ENCODE data around the gene C14orf119. TPM values are rescaled to one million over a fixed set of nuclear protein-coding genes. Genes with fewer than 3 reads are reported as not detected.

The C14orf119 gene
- total and polyA plus RNA-seq, 2 donors from 2014 or later: 42.8 to 56.6 TPM

DNA sequence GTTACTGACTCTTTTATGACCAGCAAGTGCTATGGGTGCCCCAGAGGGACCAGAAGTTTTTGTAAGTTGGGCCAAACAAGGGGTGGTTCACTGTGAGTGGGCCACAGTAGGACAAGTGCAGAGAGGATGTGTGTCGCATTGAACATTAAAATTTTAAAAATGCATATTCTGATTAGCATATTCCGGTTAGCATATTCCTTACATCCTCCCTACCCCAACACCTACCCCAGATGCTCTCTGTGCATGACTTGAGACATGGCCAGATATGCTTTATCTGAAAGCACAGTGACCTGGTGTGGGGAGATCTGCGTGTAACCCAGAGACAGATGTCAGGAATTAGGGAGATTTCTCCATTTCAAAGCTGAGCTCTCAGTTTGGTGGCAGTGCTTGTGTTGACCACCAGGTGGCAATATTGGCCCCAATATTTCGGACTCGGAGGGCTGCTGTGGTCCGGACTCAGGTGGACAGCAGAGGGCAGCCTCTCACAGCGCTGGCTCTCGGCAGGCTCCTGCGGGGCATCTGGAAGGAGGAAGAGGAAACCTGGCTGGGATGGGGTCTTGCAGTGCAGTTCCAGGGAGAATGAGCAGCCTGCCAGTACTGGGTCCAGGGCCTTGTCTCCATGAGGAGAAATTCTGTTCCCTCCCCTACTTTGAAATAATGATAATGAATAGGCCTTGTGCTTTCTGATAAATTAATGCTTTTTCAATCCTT, 25.4 kb downstream of the C14orf119 start:
- peak overlapping the region in 1 of 3 donors; percentile 37 for H3K9ac ChIP-seq (ENCODE audit: low read length in 3 of 3)

DNA sequence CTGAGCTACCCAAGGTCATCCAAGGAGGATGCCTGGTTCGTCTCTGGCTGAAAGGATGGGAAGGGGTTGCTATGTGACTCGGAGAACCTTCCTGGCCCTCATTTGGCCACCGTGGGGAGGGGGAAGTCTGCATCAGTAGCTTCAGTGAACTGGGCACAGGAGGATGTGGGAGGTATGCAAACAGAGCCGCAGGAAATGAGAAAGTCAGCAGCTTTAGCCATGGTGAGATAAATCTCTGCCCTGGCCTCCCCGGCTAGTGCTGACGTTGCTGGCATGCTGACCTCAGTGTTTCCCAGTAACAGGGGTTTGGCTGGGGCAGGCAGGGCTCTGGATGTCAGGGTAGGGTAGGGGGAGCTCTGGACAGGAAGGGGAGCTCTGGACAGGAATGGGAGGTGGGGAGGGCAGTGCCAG, 26.1 kb downstream of the C14orf119 start:
- H3K9ac ChIP-seq (ENCODE audit: low read length in 3 of 3): peak overlapping the region in 1 of 3 donors; percentile 37
- peaks cover 5 to 8% (median 5%) of the 10 kb centered on the region in 3 donors for H3K4me1 ChIP-seq (ENCODE audit: control insufficient read depth in 2 of 3, insufficient read depth in 2 of 3, low read depth in 1 of 3, low read length in 3 of 3)
- H3K27me3 ChIP-seq (ENCODE audit: control insufficient read depth, insufficient read depth, low read length): no peaks in the 10 kb centered on the region
- no peak for FAIRE-seq
- H3K4me3 ChIP-seq (ENCODE audit: low read length in 3 of 3): no peak overlapping the region
- TF ChIP-seq, protein P1, sequence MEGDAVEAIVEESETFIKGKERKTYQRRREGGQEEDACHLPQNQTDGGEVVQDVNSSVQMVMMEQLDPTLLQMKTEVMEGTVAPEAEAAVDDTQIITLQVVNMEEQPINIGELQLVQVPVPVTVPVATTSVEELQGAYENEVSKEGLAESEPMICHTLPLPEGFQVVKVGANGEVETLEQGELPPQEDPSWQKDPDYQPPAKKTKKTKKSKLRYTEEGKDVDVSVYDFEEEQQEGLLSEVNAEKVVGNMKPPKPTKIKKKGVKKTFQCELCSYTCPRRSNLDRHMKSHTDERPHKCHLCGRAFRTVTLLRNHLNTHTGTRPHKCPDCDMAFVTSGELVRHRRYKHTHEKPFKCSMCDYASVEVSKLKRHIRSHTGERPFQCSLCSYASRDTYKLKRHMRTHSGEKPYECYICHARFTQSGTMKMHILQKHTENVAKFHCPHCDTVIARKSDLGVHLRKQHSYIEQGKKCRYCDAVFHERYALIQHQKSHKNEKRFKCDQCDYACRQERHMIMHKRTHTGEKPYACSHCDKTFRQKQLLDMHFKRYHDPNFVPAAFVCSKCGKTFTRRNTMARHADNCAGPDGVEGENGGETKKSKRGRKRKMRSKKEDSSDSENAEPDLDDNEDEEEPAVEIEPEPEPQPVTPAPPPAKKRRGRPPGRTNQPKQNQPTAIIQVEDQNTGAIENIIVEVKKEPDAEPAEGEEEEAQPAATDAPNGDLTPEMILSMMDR (IDR thresholded peaks at IDR 0.05; ENCODE audit: borderline replicate concordance, extremely low read depth, insufficient read depth): no peak
- intact Hi-C loops (cut with DNase I): loop anchor here (5.0 kb wide), 1 partner anchor 66 kb away; no protein-coding TSS in a partner anchor
- no peaks in the 10 kb centered on the region for H3K36me3 ChIP-seq (ENCODE audit: control insufficient read depth in 2 of 3, insufficient read depth in 3 of 3, low read length in 3 of 3)
- H3K9me3 ChIP-seq (ENCODE audit: control insufficient read depth in 2 of 3, insufficient read depth in 1 of 3, low read length in 3 of 3): no peaks in the 10 kb centered on the region
- peak; percentile 70 to 92 (median 89) for DNase-seq
- peak overlapping the region; percentile 38 to 56 for H3K27ac ChIP-seq (ENCODE audit: low read depth in 2 of 2, low read length in 2 of 2)

More for the DNA sequence above, 25.4 kb downstream of the C14orf119 start:
- FAIRE-seq: peak; percentile 15
- peaks cover 5 to 8% (median 5%) of the 10 kb centered on the region in 3 donors for H3K4me1 ChIP-seq (ENCODE audit: control insufficient read depth in 2 of 3, insufficient read depth in 2 of 3, low read depth in 1 of 3, low read length in 3 of 3)
- no peak overlapping the region for H3K4me3 ChIP-seq (ENCODE audit: low read length in 3 of 3)
- DNase-seq: peak; percentile 94 to 95 (median 95)
- TF ChIP-seq, protein P1 (IDR thresholded peaks at IDR 0.05; ENCODE audit: borderline replicate concordance, extremely low read depth, insufficient read depth): peak; percentile 100
- H3K27me3 ChIP-seq (ENCODE audit: control insufficient read depth, insufficient read depth, low read length): no peaks in the 10 kb centered on the region
- H3K36me3 ChIP-seq (ENCODE audit: control insufficient read depth in 2 of 3, insufficient read depth in 3 of 3, low read length in 3 of 3): no peaks in the 10 kb centered on the region
- H3K27ac ChIP-seq (ENCODE audit: low read depth in 2 of 2, low read length in 2 of 2): peak overlapping the region in 1 of 2 donors; percentile 56
- intact Hi-C loops (cut with DNase I): loop anchor here (5.0 kb wide), 1 partner anchor 67 kb away; no protein-coding TSS in a partner anchor
- no peaks in the 10 kb centered on the region for H3K9me3 ChIP-seq (ENCODE audit: control insufficient read depth in 2 of 3, insufficient read depth in 1 of 3, low read length in 3 of 3)

DNA sequence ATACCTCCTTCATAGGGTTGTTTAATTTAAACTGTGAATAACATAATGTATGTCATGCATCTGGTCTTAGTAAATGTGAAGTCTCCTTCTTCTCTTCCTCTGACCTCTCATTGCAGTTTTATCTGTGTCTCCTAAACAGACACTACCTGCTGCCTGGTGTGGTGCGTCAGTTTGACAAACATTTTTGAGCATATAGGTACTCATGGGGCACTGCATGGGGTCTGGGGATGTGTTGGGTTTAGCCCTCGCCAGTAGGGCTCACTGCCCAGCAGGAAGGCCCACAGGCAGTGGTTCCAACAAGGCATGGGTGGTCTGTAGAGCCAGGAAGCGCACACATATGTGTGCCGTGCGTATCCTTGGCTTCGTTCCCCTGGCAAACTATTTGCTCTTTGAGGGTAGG, 26.8 kb downstream of the C14orf119 start:
- intact Hi-C loops (cut with DNase I): loop anchor here (5.0 kb wide), 1 partner anchor 65 kb away; no protein-coding TSS in a partner anchor
- peak overlapping the region in 1 of 3 donors; percentile 15 for H3K9ac ChIP-seq (ENCODE audit: low read length in 3 of 3)

More for the DNA sequence above, 26.8 kb downstream of the C14orf119 start:
- Histone ChIP-seq H3K27ac (ENCODE audit: low read depth in 2 of 2, low read length in 2 of 2) (peak overlapping the region in 1 of 2 donors; percentile 56), H3K4me3 (ENCODE audit: low read length in 3 of 3) (no peak overlapping the region), H3K4me1 (ENCODE audit: control insufficient read depth in 2 of 3, insufficient read depth in 2 of 3, low read depth in 1 of 3, low read length in 3 of 3) (peaks cover 5 to 8% (median 5%) of the 10 kb centered on the region in 3 donors), H3K9me3 (ENCODE audit: control insufficient read depth in 2 of 3, insufficient read depth in 1 of 3, low read length in 3 of 3) (no peaks in the 10 kb centered on the region), H3K36me3 (ENCODE audit: control insufficient read depth in 2 of 3, insufficient read depth in 3 of 3, low read length in 3 of 3) (peaks cover 0 to 4% (median 0%) of the 10 kb centered on the region in 3 donors), H3K27me3 (ENCODE audit: control insufficient read depth, insufficient read depth, low read length) (no peaks in the 10 kb centered on the region)
- peak in 1 of 5 donors; percentile 31 for DNase-seq
- no peak for FAIRE-seq
- TF ChIP-seq, protein P1 (IDR thresholded peaks at IDR 0.05; ENCODE audit: borderline replicate concordance, extremely low read depth, insufficient read depth): no peak

Data from kidney (tissue), 14 donors.